HEK293 (cell line): ENCODE data around the gene RPS6KA1.

ENCODE experiments used
- CTCF ChIA-PET: fragments of 350-600 bp; formaldehyde crosslinking; extraction: SDS; loops from one replicate; lab custom pipeline; 2021; ENCODE audit warnings: antibody characterized with exemption; lab: Yijun Ruan, JAX
- POLR2A ChIA-PET: fragments of 300-600 bp; formaldehyde crosslinking; extraction: SDS; loops from one replicate; lab custom pipeline; 2020; ENCODE audit warnings: antibody characterized with exemption, inconsistent platforms; lab: Yijun Ruan, JAX
- H3K27ac ChIP-seq: fragments of 200-500 bp; sonication (Bioruptor generic); 2 replicates; pipeline ENCODE4 v1.5.1; 2014; ENCODE audit warnings: low read depth, low read length, control low read depth, inconsistent platforms; ENCODE audit errors: extremely low read depth
- H3K36me3 ChIP-seq, 2 experiments: fragments of 200-500 bp in 1 of 2; sonication (Bioruptor generic) in 1 of 2; 1 replicate in 1 of 2; 2 replicates in 1 of 2; pipeline ENCODE4 v1.5.1; 2014 to 2017; ENCODE audit warnings: inconsistent platforms in 2 of 2, low read length in 2 of 2; ENCODE audit not compliant: control insufficient read depth in 2 of 2, insufficient read depth in 1 of 2
- H3K4me1 ChIP-seq: fragments of 200-500 bp; sonication (Bioruptor generic); 2 replicates; pipeline ENCODE4 v1.5.1; 2014; ENCODE audit warnings: mild to moderate bottlenecking, low read length, inconsistent platforms; ENCODE audit not compliant: control insufficient read depth, insufficient read depth
- H3K4me3 ChIP-seq: 2 replicates; pipeline ENCODE4 v1.5.1; 2011; ENCODE audit warnings: low read depth, mild to moderate bottlenecking, control low read depth, low read length, moderate library complexity
- H3K9me3 ChIP-seq: fragments of 200-500 bp; sonication (Bioruptor generic); 2 replicates; pipeline ENCODE4 v1.5.1; 2014; ENCODE audit warnings: low read depth, low read length, inconsistent platforms; ENCODE audit not compliant: control insufficient read depth, insufficient read depth
- BCL6B ChIP-seq: fragments of 450-650 bp; formaldehyde crosslinking; IDR thresholded peaks from 2 replicates; pipeline ENCODE4 v1.5.1; 2017; ENCODE audit warnings: missing biosample characterization, missing genetic modification characterization
- OSR2 ChIP-seq: fragments of 450-650 bp; formaldehyde crosslinking; IDR thresholded peaks from 2 replicates; pipeline ENCODE4 v1.5.1; 2016; ENCODE audit warnings: missing biosample characterization, missing genetic modification characterization
- OVOL3 ChIP-seq: fragments of 450-650 bp; formaldehyde crosslinking; IDR thresholded peaks from 2 replicates; pipeline ENCODE4 v1.5.1; 2016; ENCODE audit warnings: missing biosample characterization, missing genetic modification characterization
- YY2 ChIP-seq: fragments of 450-650 bp; formaldehyde crosslinking; IDR thresholded peaks from 2 replicates; pipeline ENCODE4 v1.5.1; 2016; ENCODE audit warnings: missing biosample characterization, missing genetic modification characterization
- ZIC2 ChIP-seq: fragments of 450-650 bp; formaldehyde crosslinking; IDR thresholded peaks from 2 replicates; pipeline ENCODE4 v1.5.1; 2016; ENCODE audit warnings: missing biosample characterization, missing genetic modification characterization
- ZNF354C ChIP-seq: fragments of 450-650 bp; formaldehyde crosslinking; IDR thresholded peaks from 2 replicates; pipeline ENCODE4 v1.5.1; 2016; ENCODE audit warnings: missing biosample characterization, missing genetic modification characterization, low read depth, borderline replicate concordance
- ZNF48 ChIP-seq: fragments of 450-650 bp; formaldehyde crosslinking; IDR thresholded peaks from 2 replicates; pipeline ENCODE4 v1.5.1; 2016; ENCODE audit warnings: missing biosample characterization, missing genetic modification characterization
- ZNF514 ChIP-seq: fragments of 450-650 bp; formaldehyde crosslinking; IDR thresholded peaks from 2 replicates; pipeline ENCODE4 v1.5.1; 2016; ENCODE audit warnings: missing biosample characterization, missing genetic modification characterization
- ZNF585B ChIP-seq: fragments of 450-650 bp; formaldehyde crosslinking; IDR thresholded peaks from 2 replicates; pipeline ENCODE4 v1.5.1; 2016; ENCODE audit warnings: missing biosample characterization, missing genetic modification characterization
- ZNF626 ChIP-seq: fragments of 450-650 bp; sonication (Bioruptor Pico); formaldehyde crosslinking; IDR thresholded peaks from 2 replicates; pipeline ENCODE4 v1.5.1; 2018; ENCODE audit warnings: missing biosample characterization, missing genetic modification characterization, inconsistent platforms
- ZSCAN23 ChIP-seq: fragments of 450-650 bp; formaldehyde crosslinking; IDR thresholded peaks from 2 replicates; pipeline ENCODE4 v1.5.1; 2016; ENCODE audit warnings: missing biosample characterization, missing genetic modification characterization
- TF ChIP-seq, protein P1 (sequence below): fragments of 450-650 bp; formaldehyde crosslinking; IDR thresholded peaks from 2 replicates; pipeline ENCODE4 v1.5.1; 2016; ENCODE audit warnings: missing biosample characterization, missing genetic modification characterization
- TF ChIP-seq, protein P2 (sequence below): fragments of 450-650 bp; formaldehyde crosslinking; conservative IDR thresholded peaks from 2 replicates; pipeline ENCODE4 v1.5.1; 2016; ENCODE audit warnings: low read depth, missing biosample characterization, missing genetic modification characterization
- TF ChIP-seq, protein P3 (sequence below): fragments of 450-650 bp; formaldehyde crosslinking; IDR thresholded peaks from 2 replicates; pipeline ENCODE4 v1.5.1; 2016; ENCODE audit warnings: missing biosample characterization, missing genetic modification characterization
- TF ChIP-seq, protein P4 (sequence below): IDR thresholded peaks from 2 replicates; pipeline ENCODE4 v1.6.1; 2011; ENCODE audit warnings: mild to moderate bottlenecking, low read depth, low read length, borderline replicate concordance

The RPS6KA1 gene

GRCh38 chr1:26574018-26574417 lies 44.5 kb downstream of the RPS6KA1 start:
- H3K9me3 ChIP-seq = no peaks in the 10 kb centered on the region
- H3K4me3 ChIP-seq = no peak overlapping the region
- H3K36me3 ChIP-seq = peaks cover 0 to 61% of the 10 kb centered on the region in 2 experiments; a peak in 1 of 3 replicates
- ChIA-PET CTCF (no interaction called here), POLR2A (no interaction called here)
- TF ChIP-seq, protein P1, sequence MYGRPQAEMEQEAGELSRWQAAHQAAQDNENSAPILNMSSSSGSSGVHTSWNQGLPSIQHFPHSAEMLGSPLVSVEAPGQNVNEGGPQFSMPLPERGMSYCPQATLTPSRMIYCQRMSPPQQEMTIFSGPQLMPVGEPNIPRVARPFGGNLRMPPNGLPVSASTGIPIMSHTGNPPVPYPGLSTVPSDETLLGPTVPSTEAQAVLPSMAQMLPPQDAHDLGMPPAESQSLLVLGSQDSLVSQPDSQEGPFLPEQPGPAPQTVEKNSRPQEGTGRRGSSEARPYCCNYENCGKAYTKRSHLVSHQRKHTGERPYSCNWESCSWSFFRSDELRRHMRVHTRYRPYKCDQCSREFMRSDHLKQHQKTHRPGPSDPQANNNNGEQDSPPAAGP (tag by site-specific recombination) = no peak
- TF ChIP-seq, protein P2, sequence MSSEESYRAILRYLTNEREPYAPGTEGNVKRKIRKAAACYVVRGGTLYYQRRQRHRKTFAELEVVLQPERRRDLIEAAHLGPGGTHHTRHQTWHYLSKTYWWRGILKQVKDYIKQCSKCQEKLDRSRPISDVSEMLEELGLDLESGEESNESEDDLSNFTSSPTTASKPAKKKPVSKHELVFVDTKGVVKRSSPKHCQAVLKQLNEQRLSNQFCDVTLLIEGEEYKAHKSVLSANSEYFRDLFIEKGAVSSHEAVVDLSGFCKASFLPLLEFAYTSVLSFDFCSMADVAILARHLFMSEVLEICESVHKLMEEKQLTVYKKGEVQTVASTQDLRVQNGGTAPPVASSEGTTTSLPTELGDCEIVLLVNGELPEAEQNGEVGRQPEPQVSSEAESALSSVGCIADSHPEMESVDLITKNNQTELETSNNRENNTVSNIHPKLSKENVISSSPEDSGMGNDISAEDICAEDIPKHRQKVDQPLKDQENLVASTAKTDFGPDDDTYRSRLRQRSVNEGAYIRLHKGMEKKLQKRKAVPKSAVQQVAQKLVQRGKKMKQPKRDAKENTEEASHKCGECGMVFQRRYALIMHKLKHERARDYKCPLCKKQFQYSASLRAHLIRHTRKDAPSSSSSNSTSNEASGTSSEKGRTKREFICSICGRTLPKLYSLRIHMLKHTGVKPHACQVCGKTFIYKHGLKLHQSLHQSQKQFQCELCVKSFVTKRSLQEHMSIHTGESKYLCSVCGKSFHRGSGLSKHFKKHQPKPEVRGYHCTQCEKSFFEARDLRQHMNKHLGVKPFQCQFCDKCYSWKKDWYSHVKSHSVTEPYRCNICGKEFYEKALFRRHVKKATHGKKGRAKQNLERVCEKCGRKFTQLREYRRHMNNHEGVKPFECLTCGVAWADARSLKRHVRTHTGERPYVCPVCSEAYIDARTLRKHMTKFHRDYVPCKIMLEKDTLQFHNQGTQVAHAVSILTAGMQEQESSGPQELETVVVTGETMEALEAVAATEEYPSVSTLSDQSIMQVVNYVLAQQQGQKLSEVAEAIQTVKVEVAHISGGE (tag by site-specific recombination) = no peak
- TF ChIP-seq ZSCAN23 (tag by site-specific recombination) = no peak
- TF ChIP-seq OVOL3 = no peak
- no peak for TF ChIP-seq ZNF354C (tag by site-specific recombination)
- no peak for TF ChIP-seq ZNF585B (tag by site-specific recombination)
- no peak for TF ChIP-seq BCL6B (tag by site-specific recombination)
- TF ChIP-seq, protein P3, sequence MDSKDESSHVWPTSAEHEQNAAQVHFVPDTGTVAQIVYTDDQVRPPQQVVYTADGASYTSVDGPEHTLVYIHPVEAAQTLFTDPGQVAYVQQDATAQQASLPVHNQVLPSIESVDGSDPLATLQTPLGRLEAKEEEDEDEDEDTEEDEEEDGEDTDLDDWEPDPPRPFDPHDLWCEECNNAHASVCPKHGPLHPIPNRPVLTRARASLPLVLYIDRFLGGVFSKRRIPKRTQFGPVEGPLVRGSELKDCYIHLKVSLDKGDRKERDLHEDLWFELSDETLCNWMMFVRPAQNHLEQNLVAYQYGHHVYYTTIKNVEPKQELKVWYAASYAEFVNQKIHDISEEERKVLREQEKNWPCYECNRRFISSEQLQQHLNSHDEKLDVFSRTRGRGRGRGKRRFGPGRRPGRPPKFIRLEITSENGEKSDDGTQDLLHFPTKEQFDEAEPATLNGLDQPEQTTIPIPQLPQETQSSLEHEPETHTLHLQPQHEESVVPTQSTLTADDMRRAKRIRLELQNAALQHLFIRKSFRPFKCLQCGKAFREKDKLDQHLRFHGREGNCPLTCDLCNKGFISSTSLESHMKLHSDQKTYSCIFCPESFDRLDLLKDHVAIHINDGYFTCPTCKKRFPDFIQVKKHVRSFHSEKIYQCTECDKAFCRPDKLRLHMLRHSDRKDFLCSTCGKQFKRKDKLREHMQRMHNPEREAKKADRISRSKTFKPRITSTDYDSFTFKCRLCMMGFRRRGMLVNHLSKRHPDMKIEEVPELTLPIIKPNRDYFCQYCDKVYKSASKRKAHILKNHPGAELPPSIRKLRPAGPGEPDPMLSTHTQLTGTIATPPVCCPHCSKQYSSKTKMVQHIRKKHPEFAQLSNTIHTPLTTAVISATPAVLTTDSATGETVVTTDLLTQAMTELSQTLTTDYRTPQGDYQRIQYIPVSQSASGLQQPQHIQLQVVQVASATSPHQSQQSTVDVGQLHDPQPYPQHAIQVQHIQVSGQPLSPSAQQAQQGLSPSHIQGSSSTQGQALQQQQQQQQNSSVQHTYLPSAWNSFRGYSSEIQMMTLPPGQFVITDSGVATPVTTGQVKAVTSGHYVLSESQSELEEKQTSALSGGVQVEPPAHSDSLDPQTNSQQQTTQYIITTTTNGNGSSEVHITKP = no peak
- no peak for TF ChIP-seq OSR2
- no peak for TF ChIP-seq ZNF48 (tag by site-specific recombination)
- TF ChIP-seq, protein P4, sequence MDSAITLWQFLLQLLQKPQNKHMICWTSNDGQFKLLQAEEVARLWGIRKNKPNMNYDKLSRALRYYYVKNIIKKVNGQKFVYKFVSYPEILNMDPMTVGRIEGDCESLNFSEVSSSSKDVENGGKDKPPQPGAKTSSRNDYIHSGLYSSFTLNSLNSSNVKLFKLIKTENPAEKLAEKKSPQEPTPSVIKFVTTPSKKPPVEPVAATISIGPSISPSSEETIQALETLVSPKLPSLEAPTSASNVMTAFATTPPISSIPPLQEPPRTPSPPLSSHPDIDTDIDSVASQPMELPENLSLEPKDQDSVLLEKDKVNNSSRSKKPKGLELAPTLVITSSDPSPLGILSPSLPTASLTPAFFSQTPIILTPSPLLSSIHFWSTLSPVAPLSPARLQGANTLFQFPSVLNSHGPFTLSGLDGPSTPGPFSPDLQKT = no peak
- no peak for TF ChIP-seq ZNF626 (tag by site-specific recombination)
- no peak for TF ChIP-seq ZNF514 (tag by site-specific recombination)
- TF ChIP-seq ZIC2 = no peak
- TF ChIP-seq YY2 (tag by site-specific recombination) = no peak
- TF ChIP-seq, all 188 proteins: peak for 0
- no peak overlapping the region for H3K27ac ChIP-seq
- no peaks in the 10 kb centered on the region for H3K4me1 ChIP-seq
